ENCODE data around the gene SH3BP1. TPM values are rescaled to one million over a fixed set of nuclear protein-coding genes. Genes with fewer than 3 reads are reported as not detected.

SH3BP1 gene
- total and polyA plus RNA-seq, 2 experiments from 2014 or later, result 9.5 to 46.7 TPM

DNA sequence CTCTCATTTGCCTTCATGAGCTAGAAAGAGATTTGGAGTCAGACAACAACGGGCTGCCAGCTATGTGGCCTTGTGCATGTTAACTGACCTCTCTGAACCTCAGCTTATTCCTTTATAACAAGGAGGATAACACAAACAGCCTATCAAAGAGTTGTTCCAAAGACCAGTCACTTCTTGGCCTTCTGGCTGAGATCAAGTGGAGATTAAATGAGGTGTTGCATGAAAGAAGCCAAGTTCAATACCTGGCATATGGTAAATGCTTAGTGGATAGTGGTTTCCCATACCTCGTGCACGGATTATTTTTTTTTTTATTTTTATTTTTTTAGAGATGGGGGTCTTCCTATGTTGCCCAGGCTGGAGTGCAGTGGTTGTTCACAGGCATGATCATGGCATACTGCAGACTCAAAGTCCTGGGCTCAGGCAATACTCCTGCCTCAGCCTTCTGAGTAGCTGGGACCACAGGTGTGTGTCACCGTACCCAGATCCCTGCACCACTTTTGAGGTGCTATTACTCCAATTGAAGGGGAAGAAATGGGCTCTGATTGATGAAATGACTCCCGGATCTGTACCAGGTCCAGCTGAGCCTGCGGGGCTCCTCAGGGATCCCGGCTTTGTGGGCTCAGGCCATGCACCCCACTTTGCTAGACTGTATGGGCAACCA, 40.9 kb downstream of the SH3BP1 start (continued):
- no peak for TF ChIP-seq STAT1 (IDR thresholded peaks at IDR 0.05; ENCODE audit: unreplicated experiment)
- no peak for TF ChIP-seq ZNF114 (CRISPR knock-in tag; IDR thresholded peaks at IDR 0.05)
- TF ChIP-seq EZH2phosphoT487 (IDR thresholded peaks at IDR 0.05; ENCODE audit: unreplicated experiment), result no peak
- no peak for TF ChIP-seq NANOG (IDR thresholded peaks at IDR 0.05; ENCODE audit: borderline replicate concordance)

- Histone ChIP-seq H3K36me3 (ENCODE audit: insufficient read depth) (no peaks in the 10 kb centered on the region), H3K4me3 (no peak overlapping the region), H3K27me3 (ENCODE audit: insufficient read depth) (no peaks in the 10 kb centered on the region), H2AFZ (no peak overlapping the region), H3K4me1 (ENCODE audit: insufficient read depth) (peaks cover 3% of the 10 kb centered on the region; the same call in 1 of the 2 replicates), H3F3A (replicated peaks; ENCODE audit: low read depth) (0 out of 2 replicates have a peak, but pooled peaks cover 11% of the 10 kb centered on the region), H3K9me2 (ENCODE audit: insufficient read depth) (no peaks in the 10 kb centered on the region), H3K79me2 (replicated peaks; ENCODE audit: insufficient read depth) (no peaks in the 10 kb centered on the region), H3K27ac (ENCODE audit: low read depth) (no peak overlapping the region), H3K4me2 (no peak overlapping the region), H4K20me1 (replicated peaks; ENCODE audit: insufficient read depth) (no peaks in the 10 kb centered on the region; the same call in 1 of the 2 replicates)
- ATAC-seq, result no peak
- DNase-seq (ENCODE audit: low spot score), result no peak
- H3K27ac Mint-ChIP-seq, result no peak overlapping the region
- H3K4me3 Mint-ChIP-seq, result no peak overlapping the region
- H3K4me1 Mint-ChIP-seq, result peaks cover 12% of the 10 kb centered on the region
- H3K9me3 Mint-ChIP-seq, result no peaks in the 10 kb centered on the region; the same call in 2 of the 3 replicates
- H3K27me3 Mint-ChIP-seq (ENCODE audit: insufficient read depth, low read depth, poor library complexity), result peaks cover 2% of the 10 kb centered on the region
- no peaks in the 10 kb centered on the region; the same call in 2 of the 3 replicates for H3K36me3 Mint-ChIP-seq (ENCODE audit: low read depth)
- TF ChIP-seq NANOG (IDR thresholded peaks at IDR 0.05; ENCODE audit: borderline replicate concordance), result no peak
- TF ChIP-seq, protein P1, sequence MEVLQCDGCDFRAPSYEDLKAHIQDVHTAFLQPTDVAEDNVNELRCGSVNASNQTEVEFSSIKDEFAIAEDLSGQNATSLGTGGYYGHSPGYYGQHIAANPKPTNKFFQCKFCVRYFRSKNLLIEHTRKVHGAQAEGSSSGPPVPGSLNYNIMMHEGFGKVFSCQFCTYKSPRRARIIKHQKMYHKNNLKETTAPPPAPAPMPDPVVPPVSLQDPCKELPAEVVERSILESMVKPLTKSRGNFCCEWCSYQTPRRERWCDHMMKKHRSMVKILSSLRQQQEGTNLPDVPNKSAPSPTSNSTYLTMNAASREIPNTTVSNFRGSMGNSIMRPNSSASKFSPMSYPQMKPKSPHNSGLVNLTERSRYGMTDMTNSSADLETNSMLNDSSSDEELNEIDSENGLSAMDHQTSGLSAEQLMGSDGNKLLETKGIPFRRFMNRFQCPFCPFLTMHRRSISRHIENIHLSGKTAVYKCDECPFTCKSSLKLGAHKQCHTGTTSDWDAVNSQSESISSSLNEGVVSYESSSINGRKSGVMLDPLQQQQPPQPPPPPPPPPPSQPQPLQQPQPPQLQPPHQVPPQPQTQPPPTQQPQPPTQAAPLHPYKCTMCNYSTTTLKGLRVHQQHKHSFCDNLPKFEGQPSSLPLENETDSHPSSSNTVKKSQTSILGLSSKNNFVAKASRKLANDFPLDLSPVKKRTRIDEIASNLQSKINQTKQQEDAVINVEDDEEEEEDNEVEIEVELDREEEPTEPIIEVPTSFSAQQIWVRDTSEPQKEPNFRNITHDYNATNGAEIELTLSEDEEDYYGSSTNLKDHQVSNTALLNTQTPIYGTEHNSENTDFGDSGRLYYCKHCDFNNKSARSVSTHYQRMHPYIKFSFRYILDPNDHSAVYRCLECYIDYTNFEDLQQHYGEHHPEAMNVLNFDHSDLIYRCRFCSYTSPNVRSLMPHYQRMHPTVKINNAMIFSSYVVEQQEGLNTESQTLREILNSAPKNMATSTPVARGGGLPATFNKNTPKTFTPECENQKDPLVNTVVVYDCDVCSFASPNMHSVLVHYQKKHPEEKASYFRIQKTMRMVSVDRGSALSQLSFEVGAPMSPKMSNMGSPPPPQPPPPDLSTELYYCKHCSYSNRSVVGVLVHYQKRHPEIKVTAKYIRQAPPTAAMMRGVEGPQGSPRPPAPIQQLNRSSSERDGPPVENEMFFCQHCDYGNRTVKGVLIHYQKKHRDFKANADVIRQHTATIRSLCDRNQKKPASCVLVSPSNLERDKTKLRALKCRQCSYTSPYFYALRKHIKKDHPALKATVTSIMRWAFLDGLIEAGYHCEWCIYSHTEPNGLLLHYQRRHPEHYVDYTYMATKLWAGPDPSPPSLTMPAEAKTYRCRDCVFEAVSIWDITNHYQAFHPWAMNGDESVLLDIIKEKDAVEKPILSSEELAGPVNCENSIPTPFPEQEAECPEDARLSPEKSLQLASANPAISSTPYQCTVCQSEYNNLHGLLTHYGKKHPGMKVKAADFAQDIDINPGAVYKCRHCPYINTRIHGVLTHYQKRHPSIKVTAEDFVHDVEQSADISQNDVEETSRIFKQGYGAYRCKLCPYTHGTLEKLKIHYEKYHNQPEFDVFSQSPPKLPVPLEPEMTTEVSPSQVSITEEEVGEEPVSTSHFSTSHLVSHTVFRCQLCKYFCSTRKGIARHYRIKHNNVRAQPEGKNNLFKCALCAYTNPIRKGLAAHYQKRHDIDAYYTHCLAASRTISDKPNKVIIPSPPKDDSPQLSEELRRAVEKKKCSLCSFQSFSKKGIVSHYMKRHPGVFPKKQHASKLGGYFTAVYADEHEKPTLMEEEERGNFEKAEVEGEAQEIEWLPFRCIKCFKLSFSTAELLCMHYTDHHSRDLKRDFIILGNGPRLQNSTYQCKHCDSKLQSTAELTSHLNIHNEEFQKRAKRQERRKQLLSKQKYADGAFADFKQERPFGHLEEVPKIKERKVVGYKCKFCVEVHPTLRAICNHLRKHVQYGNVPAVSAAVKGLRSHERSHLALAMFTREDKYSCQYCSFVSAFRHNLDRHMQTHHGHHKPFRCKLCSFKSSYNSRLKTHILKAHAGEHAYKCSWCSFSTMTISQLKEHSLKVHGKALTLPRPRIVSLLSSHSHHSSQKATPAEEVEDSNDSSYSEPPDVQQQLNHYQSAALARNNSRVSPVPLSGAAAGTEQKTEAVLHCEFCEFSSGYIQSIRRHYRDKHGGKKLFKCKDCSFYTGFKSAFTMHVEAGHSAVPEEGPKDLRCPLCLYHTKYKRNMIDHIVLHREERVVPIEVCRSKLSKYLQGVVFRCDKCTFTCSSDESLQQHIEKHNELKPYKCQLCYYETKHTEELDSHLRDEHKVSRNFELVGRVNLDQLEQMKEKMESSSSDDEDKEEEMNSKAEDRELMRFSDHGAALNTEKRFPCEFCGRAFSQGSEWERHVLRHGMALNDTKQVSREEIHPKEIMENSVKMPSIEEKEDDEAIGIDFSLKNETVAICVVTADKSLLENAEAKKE (CRISPR knock-in tag; IDR thresholded peaks at IDR 0.05), result no peak
- TF ChIP-seq EZH2 (IDR thresholded peaks at IDR 0.05; ENCODE audit: low read depth, unreplicated experiment), result no peak
- TF ChIP-seq EZH2phosphoT487 (IDR thresholded peaks at IDR 0.05; ENCODE audit: unreplicated experiment), result no peak
- TF ChIP-seq, protein P2, sequence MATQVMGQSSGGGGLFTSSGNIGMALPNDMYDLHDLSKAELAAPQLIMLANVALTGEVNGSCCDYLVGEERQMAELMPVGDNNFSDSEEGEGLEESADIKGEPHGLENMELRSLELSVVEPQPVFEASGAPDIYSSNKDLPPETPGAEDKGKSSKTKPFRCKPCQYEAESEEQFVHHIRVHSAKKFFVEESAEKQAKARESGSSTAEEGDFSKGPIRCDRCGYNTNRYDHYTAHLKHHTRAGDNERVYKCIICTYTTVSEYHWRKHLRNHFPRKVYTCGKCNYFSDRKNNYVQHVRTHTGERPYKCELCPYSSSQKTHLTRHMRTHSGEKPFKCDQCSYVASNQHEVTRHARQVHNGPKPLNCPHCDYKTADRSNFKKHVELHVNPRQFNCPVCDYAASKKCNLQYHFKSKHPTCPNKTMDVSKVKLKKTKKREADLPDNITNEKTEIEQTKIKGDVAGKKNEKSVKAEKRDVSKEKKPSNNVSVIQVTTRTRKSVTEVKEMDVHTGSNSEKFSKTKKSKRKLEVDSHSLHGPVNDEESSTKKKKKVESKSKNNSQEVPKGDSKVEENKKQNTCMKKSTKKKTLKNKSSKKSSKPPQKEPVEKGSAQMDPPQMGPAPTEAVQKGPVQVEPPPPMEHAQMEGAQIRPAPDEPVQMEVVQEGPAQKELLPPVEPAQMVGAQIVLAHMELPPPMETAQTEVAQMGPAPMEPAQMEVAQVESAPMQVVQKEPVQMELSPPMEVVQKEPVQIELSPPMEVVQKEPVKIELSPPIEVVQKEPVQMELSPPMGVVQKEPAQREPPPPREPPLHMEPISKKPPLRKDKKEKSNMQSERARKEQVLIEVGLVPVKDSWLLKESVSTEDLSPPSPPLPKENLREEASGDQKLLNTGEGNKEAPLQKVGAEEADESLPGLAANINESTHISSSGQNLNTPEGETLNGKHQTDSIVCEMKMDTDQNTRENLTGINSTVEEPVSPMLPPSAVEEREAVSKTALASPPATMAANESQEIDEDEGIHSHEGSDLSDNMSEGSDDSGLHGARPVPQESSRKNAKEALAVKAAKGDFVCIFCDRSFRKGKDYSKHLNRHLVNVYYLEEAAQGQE (IDR thresholded peaks at IDR 0.05; ENCODE audit: unreplicated experiment), result no peak
- no peak for TF ChIP-seq ZNF114 (CRISPR knock-in tag; IDR thresholded peaks at IDR 0.05)
- no peak for TF ChIP-seq ETS1 (IDR thresholded peaks at IDR 0.05)
- no peak for TF ChIP-seq CTCF (conservative IDR thresholded peaks at IDR 0.05; ENCODE audit: low read depth in 2 of 2)
Observed at GRCh38 chr22:37681001-37681424, 41.5 kb downstream of the SH3BP1 start.

Data from GM23338 (cell line).